Peyer's patch (tissue), 4 donors: ENCODE measurements around the gene ANO2.

Experiments
- CTCF ChIP-seq, 6 experiments: fragments of 450-650 bp in 4 of 6; fragments of 200-600 bp in 2 of 6; sonication (generic) in 1 of 6; IDR thresholded peaks; one replicate each; pipeline ENCODE4 v1.5.1; 2017 to 2019; ENCODE audit warnings: antibody characterized with exemption in 6 of 6, mild to moderate bottlenecking in 3 of 6, moderate library complexity in 1 of 6
- POLR2A ChIP-seq, 2 donors: fragments of 450-650 bp; IDR thresholded peaks; one replicate each; pipeline ENCODE4 v1.5.1; 2017; ENCODE audit warnings: antibody characterized with exemption in 2 of 2, mild to moderate bottlenecking in 2 of 2, moderate library complexity in 2 of 2

- no peak for TF ChIP-seq CTCF (IDR thresholded peaks at IDR 0.05)
- no peak for TF ChIP-seq POLR2A (IDR thresholded peaks at IDR 0.05)
Observed at GRCh38 chr12:5941907-5942306, 3.2 kb downstream of the ANO2 start.
